Erythroblast (primary cell): ENCODE results near the gene NRXN3.

ENCODE experiments used
- GATA1 ChIP-seq: IDR thresholded peaks from 2 replicates; pipeline ENCODE4 v1.6.1; 2011; ENCODE audit warnings: low read depth, mild to moderate bottlenecking, control low read depth, low read length, moderate library complexity
- POLR2A ChIP-seq: IDR thresholded peaks from 2 replicates; pipeline ENCODE4 v1.6.1; 2011; ENCODE audit warnings: mild to moderate bottlenecking, low read length

DNA sequence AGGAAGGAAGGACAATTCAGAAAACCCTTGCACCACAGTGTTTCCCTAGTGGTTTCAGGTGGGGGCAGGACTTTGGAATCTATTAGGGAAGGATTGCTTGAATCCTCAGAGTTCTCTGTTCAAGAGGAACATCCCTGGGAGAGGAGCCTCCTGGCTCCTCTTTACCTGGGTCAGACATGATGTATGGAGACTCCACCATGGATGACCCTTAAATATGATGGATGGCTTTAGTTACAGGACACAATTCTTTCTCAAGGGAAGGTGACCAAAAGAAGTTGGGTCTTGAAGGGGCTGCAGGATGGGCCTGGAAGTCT lies 396.6 kb downstream of the NRXN3 start:
- no peak for TF ChIP-seq POLR2A
- TF ChIP-seq GATA1: no peak
